CD4-positive, alpha-beta memory T cell (primary cell): ENCODE results near the gene PLA2G4E. TPM values are rescaled to one million over a fixed set of nuclear protein-coding genes. Genes with fewer than 3 reads are reported as not detected.

Source experiments
- CTCF ChIA-PET: fragments of 350-600 bp; sonication (Branson Sonifier 250); formaldehyde crosslinking; loops from one replicate; lab custom pipeline; 2021; ENCODE audit warnings: inconsistent platforms; ENCODE audit not compliant: partially characterized antibody; lab: Charles Lee
- POLR2A ChIA-PET: fragments of 350-600 bp; sonication (Branson Sonifier 250); formaldehyde crosslinking; loops from one replicate; lab custom pipeline; 2021; ENCODE audit not compliant: partially characterized antibody; lab: Charles Lee
- DNase-seq, 5 donors: peaks; one replicate each; pipeline versions ENCODE4 v3.0.0 to v3.0.0-alpha.2; 2020 to 2022; ENCODE audit warnings: mixed read lengths in 1 of 5
- H3K27ac ChIP-seq: one replicate; pipeline ENCODE4 v1.7.0; 2013; ENCODE audit warnings: low read depth, low read length
- H3K27me3 ChIP-seq: 2 replicates; pipeline ENCODE4 v1.7.0; 2013; ENCODE audit warnings: mild to moderate bottlenecking, low read length, moderate library complexity; ENCODE audit not compliant: insufficient read depth
- H3K36me3 ChIP-seq: 2 replicates; pipeline ENCODE4 v1.7.0; 2013; ENCODE audit warnings: mild to moderate bottlenecking, low read length, moderate library complexity; ENCODE audit not compliant: insufficient read depth
- H3K4me1 ChIP-seq: 2 replicates; pipeline ENCODE4 v1.7.0; 2013; ENCODE audit warnings: mild to moderate bottlenecking, low read length, moderate library complexity; ENCODE audit not compliant: insufficient read depth
- H3K4me3 ChIP-seq, 2 donors: one replicate each; pipeline ENCODE4 v1.7.0; 2013; ENCODE audit warnings: low read length in 2 of 2, mild to moderate bottlenecking in 1 of 2
- H3K9me3 ChIP-seq, 2 donors: one replicate each; pipeline ENCODE4 v1.7.0; 2013; ENCODE audit warnings: low read length in 2 of 2, control low read depth in 1 of 2; ENCODE audit not compliant: control insufficient read depth in 1 of 2
- H3K27ac Mint-ChIP-seq, 7 donors: one replicate each; pipeline ENCODE4 v1.8.0; 2020 to 2021; ENCODE audit warnings: mixed read lengths in 7 of 7, mild to moderate bottlenecking in 6 of 7, inconsistent platforms in 3 of 7, moderate library complexity in 3 of 7
- H3K27me3 Mint-ChIP-seq, 2 donors: one replicate each; pipeline ENCODE4 v1.8.0; 2020 to 2021; ENCODE audit warnings: mixed read lengths in 2 of 2
- H3K36me3 Mint-ChIP-seq, 2 donors: one replicate each; pipeline ENCODE4 v1.8.0; 2020 to 2021; ENCODE audit warnings: mixed read lengths in 2 of 2, inconsistent platforms in 1 of 2, mild to moderate bottlenecking in 1 of 2
- H3K4me1 Mint-ChIP-seq, 4 donors: one replicate each; pipeline ENCODE4 v1.8.0; 2020 to 2021; ENCODE audit warnings: mixed read lengths in 4 of 4, mild to moderate bottlenecking in 1 of 4
- H3K4me3 Mint-ChIP-seq, 8 donors: one replicate each; pipeline ENCODE4 v1.8.0; 2020 to 2021; ENCODE audit warnings: mixed read lengths in 8 of 8, mild to moderate bottlenecking in 7 of 8, moderate library complexity in 6 of 8, inconsistent platforms in 3 of 8
- H3K9me3 Mint-ChIP-seq, 8 donors: one replicate each; pipeline ENCODE4 v1.8.0; 2020 to 2021; ENCODE audit warnings: mixed read lengths in 8 of 8, mild to moderate bottlenecking in 5 of 8, inconsistent platforms in 3 of 8, moderate library complexity in 1 of 8
- intact Hi-C: fragments of 100-400 bp; cut with micrococcal nuclease; formaldehyde crosslinking; loops from one replicate; pipeline ENCODE4 v1.15.1; 2023
- polyA plus RNA-seq, 2 donors: library from polyadenylated mRNA; unstranded; fragments of 300-500 nt; fragmentation: Illumina TruSeq; gene quantifications; one replicate each; pipeline ENCODE4 v1.2.3, GENCODE V29; 2021
- total RNA-seq, 2 experiments: library from RNA; stranded (reverse); gene quantifications; one replicate each; pipeline ENCODE4 v1.2.3, GENCODE V29; 2021

PLA2G4E gene
- total and polyA plus RNA-seq, 4 experiments from 2014 or later = not detected

GRCh38 chr15:41996376-41996775, 24.5 kb downstream of the PLA2G4E start:
- Histone ChIP-seq H3K4me1 (no peaks in the 10 kb centered on the region), H3K27me3 (no peaks in the 10 kb centered on the region), H3K9me3 (no peaks in the 10 kb centered on the region), H3K4me3 (no peak overlapping the region), H3K36me3 (no peaks in the 10 kb centered on the region), H3K27ac (no peak overlapping the region)
- peaks cover 0 to 3% of the 10 kb centered on the region in 2 donors for H3K27me3 Mint-ChIP-seq
- intact Hi-C loops = no loop called here
- H3K4me3 Mint-ChIP-seq = no peak overlapping the region
- H3K27ac Mint-ChIP-seq = no peak overlapping the region
- ChIA-PET CTCF (no interaction called here), POLR2A (no interaction called here)
- no peaks in the 10 kb centered on the region for H3K36me3 Mint-ChIP-seq
- DNase-seq = no peak
- no peaks in the 10 kb centered on the region for H3K9me3 Mint-ChIP-seq
- H3K4me1 Mint-ChIP-seq = peaks cover 0 to 2% (median 0%) of the 10 kb centered on the region in 4 donors

- CTCF ChIA-PET = interaction anchor here (0.9 to 1.7 kb wide), 2 partner anchors 89 to 138 kb away, joined by 4 to 7 read pairs; no protein-coding TSS in a partner anchor
These were observed 25.4 kb downstream of the PLA2G4E start for GRCh38 chr15:41995476-41995855.

GRCh38 chr15:41994772-41995475, 25.9 kb downstream of the PLA2G4E start:
- Mint-ChIP-seq H3K9me3 (no peaks in the 10 kb centered on the region), H3K36me3 (no peaks in the 10 kb centered on the region), H3K27me3 (peaks cover 0 to 3% of the 10 kb centered on the region in 2 donors), H3K27ac (peak overlapping the region in 1 of 7 donors; percentile 23), H3K4me1 (peaks cover 0 to 2% (median 0%) of the 10 kb centered on the region in 4 donors), H3K4me3 (no peak overlapping the region)
- ChIA-PET POLR2A (no interaction called here), CTCF (interaction anchor here (0.9 to 1.7 kb wide), 2 partner anchors 89 to 139 kb away, joined by 4 to 7 read pairs; no protein-coding TSS in a partner anchor)
- Histone ChIP-seq H3K27ac (no peak overlapping the region), H3K4me1 (no peaks in the 10 kb centered on the region), H3K4me3 (no peak overlapping the region), H3K36me3 (no peaks in the 10 kb centered on the region), H3K27me3 (no peaks in the 10 kb centered on the region), H3K9me3 (no peaks in the 10 kb centered on the region)
- DNase-seq = no peak
- intact Hi-C loops = no loop called here

More at GRCh38 chr15:41995476-41995855, 25.4 kb downstream of the PLA2G4E start:
- Histone ChIP-seq H3K4me3 (no peak overlapping the region), H3K9me3 (no peaks in the 10 kb centered on the region), H3K4me1 (no peaks in the 10 kb centered on the region), H3K36me3 (no peaks in the 10 kb centered on the region), H3K27me3 (no peaks in the 10 kb centered on the region), H3K27ac (no peak overlapping the region)
- peak overlapping the region in 1 of 7 donors; percentile 23 for H3K27ac Mint-ChIP-seq
- peaks cover 0 to 3% of the 10 kb centered on the region in 2 donors for H3K27me3 Mint-ChIP-seq
- no peaks in the 10 kb centered on the region for H3K36me3 Mint-ChIP-seq
- no peak overlapping the region for H3K4me3 Mint-ChIP-seq
- DNase-seq = no peak
- intact Hi-C loops = no loop called here
- H3K9me3 Mint-ChIP-seq = no peaks in the 10 kb centered on the region
- POLR2A ChIA-PET = no interaction called here
- H3K4me1 Mint-ChIP-seq = peaks cover 0 to 2% (median 0%) of the 10 kb centered on the region in 4 donors

GRCh38 chr15:41994171-41994650, 26.6 kb downstream of the PLA2G4E start:
- Mint-ChIP-seq H3K27me3 (peaks cover 0 to 3% of the 10 kb centered on the region in 2 donors), H3K4me1 (no peaks in the 10 kb centered on the region), H3K4me3 (no peak overlapping the region), H3K27ac (no peak overlapping the region), H3K9me3 (no peaks in the 10 kb centered on the region), H3K36me3 (no peaks in the 10 kb centered on the region)
- Histone ChIP-seq H3K9me3 (no peaks in the 10 kb centered on the region), H3K27ac (no peak overlapping the region), H3K4me1 (no peaks in the 10 kb centered on the region), H3K36me3 (no peaks in the 10 kb centered on the region), H3K4me3 (no peak overlapping the region), H3K27me3 (no peaks in the 10 kb centered on the region)
- POLR2A ChIA-PET = no interaction called here
- intact Hi-C loops = no loop called here
- CTCF ChIA-PET = interaction anchor here (1.7 kb wide), 1 partner anchor 90 kb away, joined by 7 read pairs; no protein-coding TSS in a partner anchor
- DNase-seq = no peak

- H3K4me3 Mint-ChIP-seq = no peak overlapping the region
- CTCF ChIA-PET = interaction anchor here (1.4 kb wide), 1 partner anchor 14 kb away, joined by 4 read pairs; no protein-coding TSS in a partner anchor
- no peak for DNase-seq
- no peak overlapping the region for H3K27ac ChIP-seq
- no peaks in the 10 kb centered on the region for H3K9me3 Mint-ChIP-seq
- H3K4me1 ChIP-seq = no peaks in the 10 kb centered on the region
- no peaks in the 10 kb centered on the region for H3K9me3 ChIP-seq
- H3K27me3 ChIP-seq = no peaks in the 10 kb centered on the region
- no peak overlapping the region for H3K4me3 ChIP-seq
- peaks cover 0 to 3% of the 10 kb centered on the region in 2 donors for H3K27me3 Mint-ChIP-seq
- no peaks in the 10 kb centered on the region for H3K36me3 Mint-ChIP-seq
- POLR2A ChIA-PET = no interaction called here
- no peaks in the 10 kb centered on the region for H3K4me1 Mint-ChIP-seq
- intact Hi-C loops = no loop called here
- no peak overlapping the region for H3K27ac Mint-ChIP-seq
- H3K36me3 ChIP-seq = no peaks in the 10 kb centered on the region
These were observed 27.2 kb downstream of the PLA2G4E start for GRCh38 chr15:41993472-41994170.

GRCh38 chr15:41992803-41993190, 28.0 kb downstream of the PLA2G4E start:
- H3K9me3 ChIP-seq = no peaks in the 10 kb centered on the region
- Mint-ChIP-seq H3K9me3 (no peaks in the 10 kb centered on the region), H3K36me3 (no peaks in the 10 kb centered on the region), H3K27me3 (no peaks in the 10 kb centered on the region), H3K27ac (no peak overlapping the region), H3K4me3 (no peak overlapping the region), H3K4me1 (no peaks in the 10 kb centered on the region)
- ChIA-PET CTCF (interaction anchor here (1.2 to 1.4 kb wide), 2 partner anchors 10 to 14 kb away, joined by 3 to 4 read pairs; no protein-coding TSS in a partner anchor), POLR2A (no interaction called here)
- DNase-seq = no peak
- H3K36me3 ChIP-seq = no peaks in the 10 kb centered on the region
- H3K27me3 ChIP-seq = no peaks in the 10 kb centered on the region
- H3K4me3 ChIP-seq = no peak overlapping the region
- H3K4me1 ChIP-seq = no peaks in the 10 kb centered on the region
- H3K27ac ChIP-seq = no peak overlapping the region
- intact Hi-C loops = no loop called here

GRCh38 chr15:41992151-41992802, 28.6 kb downstream of the PLA2G4E start:
- peak overlapping the region in 1 of 8 donors; percentile 38 for H3K4me3 Mint-ChIP-seq
- ChIA-PET CTCF (interaction anchor here (1.2 to 1.4 kb wide), 2 partner anchors 9 to 13 kb away, joined by 3 to 4 read pairs; no protein-coding TSS in a partner anchor), POLR2A (no interaction called here)
- H3K27ac Mint-ChIP-seq = no peak overlapping the region
- Histone ChIP-seq H3K27ac (no peak overlapping the region), H3K36me3 (no peaks in the 10 kb centered on the region), H3K9me3 (no peaks in the 10 kb centered on the region), H3K4me1 (no peaks in the 10 kb centered on the region), H3K4me3 (no peak overlapping the region), H3K27me3 (no peaks in the 10 kb centered on the region)
- no peaks in the 10 kb centered on the region for H3K36me3 Mint-ChIP-seq
- no peak for DNase-seq
- no peaks in the 10 kb centered on the region for H3K27me3 Mint-ChIP-seq
- intact Hi-C loops = no loop called here
- H3K9me3 Mint-ChIP-seq = no peaks in the 10 kb centered on the region
- H3K4me1 Mint-ChIP-seq = no peaks in the 10 kb centered on the region
